Smooth muscle cell (in vitro differentiated cells): ENCODE results near the gene WNT7B. TPM values are rescaled to one million over a fixed set of nuclear protein-coding genes. Genes with fewer than 3 reads are reported as not detected.

Source experiments
- DNase-seq: peaks from one replicate; lab custom pipeline; 2025; ENCODE audit not compliant: unreplicated experiment; lab: John Stamatoyannopoulos, UW
- H2AFZ ChIP-seq: fragments of 200-600 bp; sonication (generic); 2 replicates; pipeline ENCODE4 v1.6.0; 2016; ENCODE audit warnings: antibody characterized with exemption, low read depth, mild to moderate bottlenecking
- H3F3A ChIP-seq: fragments of 200-600 bp; sonication (generic); 2 replicates; pipeline ENCODE4 v1.6.0; 2017; ENCODE audit warnings: antibody characterized with exemption, low read depth
- H3K27ac ChIP-seq: fragments of 200-600 bp; sonication (generic); 2 replicates; pipeline ENCODE4 v1.5.1; 2016; ENCODE audit warnings: low read depth, mild to moderate bottlenecking
- H3K27me3 ChIP-seq: fragments of 200-600 bp; sonication (generic); 2 replicates; pipeline ENCODE4 v1.6.1; 2016; ENCODE audit warnings: low read depth, mild to moderate bottlenecking
- H3K36me3 ChIP-seq: fragments of 200-600 bp; sonication (generic); 2 replicates; pipeline ENCODE4 v1.5.1; 2016; ENCODE audit warnings: low read depth
- H3K4me1 ChIP-seq: fragments of 200-600 bp; sonication (generic); 2 replicates; pipeline ENCODE4 v1.5.1; 2016; ENCODE audit warnings: low read depth
- H3K4me2 ChIP-seq: fragments of 200-600 bp; sonication (generic); 2 replicates; pipeline ENCODE4 v1.6.0; 2016; ENCODE audit warnings: mild to moderate bottlenecking
- H3K4me3 ChIP-seq: fragments of 200-600 bp; sonication (generic); 2 replicates; pipeline ENCODE4 v1.5.1; 2016; ENCODE audit warnings: mild to moderate bottlenecking
- H3K79me2 ChIP-seq: fragments of 200-600 bp; sonication (generic); 2 replicates; pipeline ENCODE4 v1.6.0; 2016; ENCODE audit warnings: low read depth, mild to moderate bottlenecking
- H3K9ac ChIP-seq: fragments of 200-600 bp; sonication (generic); 2 replicates; pipeline ENCODE4 v1.6.0; 2016; ENCODE audit warnings: low read depth
- H3K9me3 ChIP-seq: fragments of 200-600 bp; sonication (generic); replicated peaks from 2 replicates; pipeline ENCODE4 v1.5.1; 2016; ENCODE audit warnings: low read depth
- H4K20me1 ChIP-seq: fragments of 200-600 bp; sonication (generic); 2 replicates; pipeline ENCODE4 v1.6.0; 2016; ENCODE audit warnings: low read depth
- CTCF ChIP-seq: fragments of 200-600 bp; sonication (generic); IDR thresholded peaks from 2 replicates; pipeline ENCODE4 v1.5.1; 2017; ENCODE audit warnings: borderline replicate concordance, mild to moderate bottlenecking, antibody characterized with exemption; ENCODE audit not compliant: insufficient read depth, poor library complexity, severe bottlenecking
- WGBS: methylation state at CpG from one replicate; pipeline ENCODE4 v1.1.7; 2016; ENCODE audit warnings: low lambda C conversion rate; 5-methylcytosine and 5-hydroxymethylcytosine counted together
- polyA plus RNA-seq: library from polyadenylated mRNA; unstranded; fragments of >200 nt; fragmentation: Nextera tagmentation; extraction: Ambion mirVana; gene quantifications from 2 replicates; pipeline ENCODE4 v1.2.1, GENCODE V29; 2016
- total RNA-seq: library from RNA; depleted of rRNA; stranded (reverse); fragments of >200 nt; gene quantifications from 2 replicates; pipeline ENCODE4 v1.2.3, GENCODE V29; 2014

WNT7B gene
- total and polyA plus RNA-seq, 2 experiments from 2014 or later, result 0.69 to 1.6 TPM

GRCh38 chr22:45888221-45889092, 88.5 kb downstream of the WNT7B start:
- H3K27me3 ChIP-seq, result no peaks in the 10 kb centered on the region
- no peaks in the 10 kb centered on the region for H3K4me1 ChIP-seq
- H3F3A ChIP-seq, result no peaks in the 10 kb centered on the region
- no peak for TF ChIP-seq CTCF
- no peaks in the 10 kb centered on the region for H4K20me1 ChIP-seq
- no peaks in the 10 kb centered on the region for H3K79me2 ChIP-seq
- H3K4me2 ChIP-seq, result no peak overlapping the region
- DNase-seq, result no peak
- WGBS, result 94% methylated on average over 25 of the region's 27 CpGs
- H3K9ac ChIP-seq, result no peak overlapping the region
- no peaks in the 10 kb centered on the region for H3K36me3 ChIP-seq
- no peak overlapping the region for H3K4me3 ChIP-seq
- H3K9me3 ChIP-seq, result no peaks in the 10 kb centered on the region
- no peak overlapping the region for H3K27ac ChIP-seq
- no peak overlapping the region for H2AFZ ChIP-seq

DNA sequence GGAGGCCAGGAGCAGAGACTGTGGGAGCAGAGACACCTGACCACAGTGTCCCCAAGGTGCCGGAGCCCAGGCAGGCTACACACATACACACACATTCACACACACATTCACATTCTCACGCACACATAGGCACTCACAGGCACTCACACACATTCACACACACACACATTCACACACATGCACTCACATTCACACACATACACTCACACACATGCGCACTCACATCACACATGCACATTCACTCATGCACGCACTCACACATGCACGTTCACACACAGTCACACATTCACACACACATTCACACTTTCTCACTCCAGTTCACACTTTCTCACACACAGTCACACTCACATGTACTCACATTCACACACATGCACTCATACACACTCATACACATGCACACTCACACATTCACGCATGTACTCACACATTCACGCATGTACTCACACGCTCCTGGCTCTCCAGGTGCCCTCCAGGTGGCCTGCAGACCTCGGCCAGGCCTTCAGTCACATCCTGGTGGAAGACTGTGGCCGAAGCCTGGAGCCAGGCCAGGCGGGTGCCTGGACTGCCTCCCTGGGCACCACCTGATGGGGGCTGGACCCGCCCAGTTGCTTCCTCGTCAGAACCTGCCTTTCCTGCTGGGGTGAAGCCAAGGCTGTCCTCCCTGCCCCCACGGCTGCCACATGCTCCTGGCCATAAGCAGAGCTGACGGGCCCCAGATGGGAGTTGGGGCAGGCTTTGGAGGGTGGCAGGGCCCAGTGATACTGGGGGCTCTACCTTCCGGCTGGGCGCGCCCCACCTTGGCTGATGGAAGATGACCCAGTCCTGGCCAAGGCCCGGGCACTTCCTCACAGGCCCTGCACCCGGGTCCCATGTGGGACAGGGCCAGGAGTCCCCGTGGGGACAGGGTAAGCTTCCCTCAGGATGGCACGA, 89.5 kb downstream of the WNT7B start:
- H3K4me1 ChIP-seq, result no peaks in the 10 kb centered on the region
- H3K4me2 ChIP-seq, result no peak overlapping the region
- no peak for DNase-seq
- no peak for TF ChIP-seq CTCF
- no peaks in the 10 kb centered on the region for H4K20me1 ChIP-seq
- no peaks in the 10 kb centered on the region for H3F3A ChIP-seq
- no peak overlapping the region for H3K9ac ChIP-seq
- no peak overlapping the region for H3K27ac ChIP-seq
- no peak overlapping the region for H2AFZ ChIP-seq
- H3K4me3 ChIP-seq, result no peak overlapping the region
- no peaks in the 10 kb centered on the region for H3K79me2 ChIP-seq
- WGBS, result 92% methylated on average over 22 of the region's 22 CpGs
- H3K9me3 ChIP-seq, result no peaks in the 10 kb centered on the region
- H3K36me3 ChIP-seq, result no peaks in the 10 kb centered on the region
- H3K27me3 ChIP-seq, result no peaks in the 10 kb centered on the region

DNA sequence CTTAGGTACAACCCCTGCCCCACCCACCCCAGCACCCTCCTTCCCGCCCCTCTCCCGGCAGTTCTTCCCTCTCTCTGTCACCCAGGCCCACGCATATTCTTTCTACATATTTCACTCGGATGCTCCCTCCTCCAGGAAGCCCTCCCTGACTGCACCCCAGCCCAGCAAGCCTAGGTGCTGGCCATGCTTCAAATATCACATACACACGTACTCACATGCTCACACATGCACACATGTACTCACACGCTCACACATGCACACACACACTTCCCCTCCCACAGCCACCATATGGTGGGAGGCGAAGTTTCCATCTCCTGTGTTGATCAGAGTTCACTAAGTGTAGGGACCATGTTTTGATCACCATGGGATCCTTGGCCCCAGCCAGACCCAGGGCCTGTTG, 90.4 kb downstream of the WNT7B start:
- no peaks in the 10 kb centered on the region for H3F3A ChIP-seq
- no peak overlapping the region for H3K4me2 ChIP-seq
- no peaks in the 10 kb centered on the region for H3K79me2 ChIP-seq
- 94% methylated on average over 4 of the region's 7 CpGs for WGBS
- no peak overlapping the region for H2AFZ ChIP-seq
- no peaks in the 10 kb centered on the region for H3K36me3 ChIP-seq
- H4K20me1 ChIP-seq, result no peaks in the 10 kb centered on the region
- no peak overlapping the region for H3K9ac ChIP-seq
- H3K27me3 ChIP-seq, result no peaks in the 10 kb centered on the region
- H3K9me3 ChIP-seq, result no peaks in the 10 kb centered on the region
- no peak for DNase-seq
- H3K27ac ChIP-seq, result no peak overlapping the region
- H3K4me1 ChIP-seq, result no peaks in the 10 kb centered on the region
- H3K4me3 ChIP-seq, result no peak overlapping the region
- no peak for TF ChIP-seq CTCF
